Activated CD4-positive, CD25-positive, alpha-beta regulatory T cell treated with anti-CD3 and anti-CD28 coated beads, Interleukin-2, amount 50 U/mL, for 72 hours (primary cell): Measurements from ENCODE around the gene ITGA6.

Source experiments
- DNase-seq: peaks from one replicate; pipeline ENCODE4 v3.0.0; 2021

The ITGA6 gene

GRCh38 chr2:172467382-172467781 is 40.0 kb downstream of the ITGA6 start:
- DNase-seq, result no peak

GRCh38 chr2:172470958-172471922 is 43.9 kb downstream of the ITGA6 start:
- no peak for DNase-seq

GRCh38 chr2:172472446-172473033 is 45.2 kb downstream of the ITGA6 start:
- no peak for DNase-seq

GRCh38 chr2:172473167-172473566 is 45.8 kb downstream of the ITGA6 start:
- no peak for DNase-seq

- DNase-seq, result no peak
Observed at GRCh38 chr2:172478353-172478752, 51.0 kb downstream of the ITGA6 start.

- no peak for DNase-seq
Observed at GRCh38 chr2:172480301-172481218, 53.2 kb downstream of the ITGA6 start.

- no peak for DNase-seq
Observed at GRCh38 chr2:172481507-172482262, 54.3 kb downstream of the ITGA6 start.

- DNase-seq, result no peak
Observed at GRCh38 chr2:172484253-172484652, 56.9 kb downstream of the ITGA6 start.

GRCh38 chr2:172484706-172485105 is 57.3 kb downstream of the ITGA6 start:
- no peak for DNase-seq

GRCh38 chr2:172488556-172488955 is 61.2 kb downstream of the ITGA6 start:
- DNase-seq, result no peak

- no peak for DNase-seq
Observed at GRCh38 chr2:172489681-172490080, 62.3 kb downstream of the ITGA6 start.

GRCh38 chr2:172496160-172496608 is 68.8 kb downstream of the ITGA6 start:
- peak; percentile 42 for DNase-seq

GRCh38 chr2:172507199-172507598 is 79.8 kb downstream of the ITGA6 start:
- DNase-seq, result no peak

GRCh38 chr2:172510088-172510487 is 82.7 kb downstream of the ITGA6 start:
- DNase-seq, result no peak

- DNase-seq, result no peak
Observed at GRCh38 chr2:172510548-172510947, 83.2 kb downstream of the ITGA6 start.

GRCh38 chr2:172512810-172513523 is 85.6 kb downstream of the ITGA6 start:
- no peak for DNase-seq

- no peak for DNase-seq
Observed at GRCh38 chr2:172513524-172513900, 86.1 kb downstream of the ITGA6 start.

GRCh38 chr2:172513935-172514586 is 86.7 kb downstream of the ITGA6 start:
- no peak for DNase-seq

GRCh38 chr2:172516299-172516698 is 88.9 kb downstream of the ITGA6 start:
- DNase-seq, result no peak

GRCh38 chr2:172518995-172519394 is 91.6 kb downstream of the ITGA6 start:
- DNase-seq, result no peak

- DNase-seq, result no peak
Observed at GRCh38 chr2:172525601-172526000, 98.2 kb downstream of the ITGA6 start.
